ENCODE data around the gene RALY.

GRCh38 chr20:34070859-34071258 lies 77.1 kb downstream of the RALY start:
- TF ChIP-seq CTCF (conservative IDR thresholded peaks at IDR 0.05) (no peak), ZFX (IDR thresholded peaks at IDR 0.05) (no peak)

Measured in C4-2B (cell line).